Activated T-helper 17 cell treated with anti-CD3 and anti-CD28 coated beads, Interleukin-2, amount 50 U/mL, for 72 hours (primary cell): ENCODE measurements around the gene RGS9BP. TPM values are rescaled to one million over a fixed set of nuclear protein-coding genes. Genes with fewer than 3 reads are reported as not detected.
A peak's percentile ranks its signal among the peaks of the same experiment; 100 is the strongest.
"Not testable (repeated sequence)": the region's sequence is repeated elsewhere in the genome, so short reads cannot be mapped to it uniquely, and the experiment has no call there.

Experiments used
- ATAC-seq: fragments of 150-1000 bp; cut with Tn5 transposase; replicated peaks from 2 replicates; pipeline ENCODE4 v1.10.0; 2021; ENCODE audit warnings: mild to moderate bottlenecking, moderate library complexity
- H3K27ac Mint-ChIP-seq: one replicate; pipeline ENCODE4 v1.8.0; 2022; ENCODE audit warnings: mixed read lengths
- H3K27me3 Mint-ChIP-seq: one replicate; pipeline ENCODE4 v1.8.0; 2022; ENCODE audit warnings: mixed read lengths
- H3K36me3 Mint-ChIP-seq: one replicate; pipeline ENCODE4 v1.8.0; 2022; ENCODE audit warnings: low read depth, mild to moderate bottlenecking, mixed read lengths
- H3K4me1 Mint-ChIP-seq: one replicate; pipeline ENCODE4 v1.8.0; 2022; ENCODE audit warnings: mixed read lengths
- H3K4me3 Mint-ChIP-seq: one replicate; pipeline ENCODE4 v1.8.0; 2022; ENCODE audit warnings: mild to moderate bottlenecking, mixed read lengths
- H3K9me3 Mint-ChIP-seq: one replicate; pipeline ENCODE4 v1.8.0; 2022; ENCODE audit warnings: mixed read lengths
- total RNA-seq, 2 donors: library from RNA; stranded (reverse); gene quantifications; one replicate each; pipeline ENCODE4 v1.2.3, GENCODE V29; 2022

The RGS9BP gene
- total RNA-seq, 2 donors from 2014 or later: 0.48 to 0.93 TPM

DNA sequence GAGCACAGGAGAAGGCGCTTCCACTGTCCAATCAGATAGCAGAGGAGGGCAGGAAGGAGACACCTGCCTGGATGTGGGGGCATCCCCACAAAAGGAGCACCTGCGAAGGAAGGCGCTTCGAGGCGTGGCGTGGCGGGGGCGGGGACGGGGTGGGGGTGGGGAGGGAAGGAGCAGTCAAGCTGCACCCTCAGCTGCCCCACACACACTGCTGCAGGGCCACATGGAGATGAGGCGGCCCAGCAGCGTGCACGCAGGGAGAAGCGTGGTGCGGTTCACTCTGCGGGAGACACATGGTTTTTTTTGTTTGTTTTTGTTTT, 22.1 kb upstream of the RGS9BP start:
- Mint-ChIP-seq H3K27ac (no peak overlapping the region), H3K9me3 (no peaks in the 10 kb centered on the region), H3K4me1 (no peaks in the 10 kb centered on the region)

GRCh38 chr19:32656379-32656778, 19.3 kb upstream of the RGS9BP start:
- H3K4me1 Mint-ChIP-seq, H3K27ac Mint-ChIP-seq, H3K9me3 Mint-ChIP-seq, ATAC-seq, H3K4me3 Mint-ChIP-seq, H3K27me3 Mint-ChIP-seq: not testable (repeated sequence)
- H3K36me3 Mint-ChIP-seq: peaks cover 60% of the 10 kb centered on the region

More for the DNA sequence above, 22.1 kb upstream of the RGS9BP start:
- H3K4me3 Mint-ChIP-seq: no peak overlapping the region
- no peaks in the 10 kb centered on the region for H3K27me3 Mint-ChIP-seq
- ATAC-seq: no peak
- H3K36me3 Mint-ChIP-seq: peaks cover 71% of the 10 kb centered on the region

DNA sequence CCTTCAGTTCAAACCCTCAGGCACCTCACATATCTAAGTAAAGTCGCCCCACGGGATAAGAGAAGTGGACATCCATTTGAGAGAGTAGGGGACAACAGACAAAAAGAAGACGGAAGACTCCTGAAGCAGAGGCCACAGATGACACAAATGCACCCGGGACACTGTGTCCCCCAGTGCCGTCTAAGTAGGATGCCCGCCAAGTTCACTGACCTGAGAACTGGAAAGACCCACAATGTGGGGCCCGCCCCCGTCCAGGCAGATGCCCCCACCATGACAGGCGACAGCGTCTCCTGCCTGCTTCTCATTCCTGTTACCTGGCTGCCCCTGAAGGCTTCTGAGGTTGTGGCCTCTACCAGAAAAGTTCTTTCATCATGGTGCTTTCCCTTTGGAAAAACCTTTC, 17.6 kb upstream of the RGS9BP start:
- no peaks in the 10 kb centered on the region for H3K9me3 Mint-ChIP-seq
- ATAC-seq: no peak
- no peaks in the 10 kb centered on the region for H3K4me1 Mint-ChIP-seq
- H3K27ac Mint-ChIP-seq: no peak overlapping the region
- H3K27me3 Mint-ChIP-seq: no peaks in the 10 kb centered on the region
- H3K4me3 Mint-ChIP-seq: no peak overlapping the region
- peaks cover 55% of the 10 kb centered on the region for H3K36me3 Mint-ChIP-seq

- Mint-ChIP-seq H3K4me1 (no peaks in the 10 kb centered on the region), H3K36me3 (peaks cover 51% of the 10 kb centered on the region)
- no peak for ATAC-seq
These were observed 17.1 kb upstream of the RGS9BP start for GRCh38 chr19:32658527-32658926.

DNA sequence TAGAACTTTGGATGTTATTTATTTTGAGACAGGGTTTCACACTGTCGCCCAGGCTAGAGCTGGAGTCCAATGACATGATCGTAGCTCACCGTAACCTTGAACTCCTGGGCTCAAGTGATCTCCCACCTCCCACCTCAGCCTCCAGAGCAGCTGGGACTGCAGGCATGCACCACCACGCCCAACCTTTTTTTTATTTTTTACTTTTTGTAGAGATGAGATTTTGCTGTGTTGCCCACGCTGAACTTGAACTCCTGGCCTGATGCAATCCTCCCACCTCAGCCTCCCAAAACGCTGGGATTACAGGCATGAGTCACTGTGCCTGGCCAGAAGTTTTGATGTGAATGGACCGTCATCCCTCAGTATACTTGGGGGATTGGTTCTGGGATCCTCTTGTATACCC, 14.3 kb upstream of the RGS9BP start:
- no peak for ATAC-seq
- Mint-ChIP-seq H3K9me3 (no peaks in the 10 kb centered on the region), H3K4me3 (no peak overlapping the region), H3K27me3 (no peaks in the 10 kb centered on the region), H3K27ac (no peak overlapping the region), H3K4me1 (no peaks in the 10 kb centered on the region), H3K36me3 (peaks cover 43% of the 10 kb centered on the region)

More at GRCh38 chr19:32658527-32658926, 17.1 kb upstream of the RGS9BP start:
- H3K27ac Mint-ChIP-seq: no peak overlapping the region
- no peaks in the 10 kb centered on the region for H3K27me3 Mint-ChIP-seq
- no peak overlapping the region for H3K4me3 Mint-ChIP-seq
- H3K9me3 Mint-ChIP-seq: no peaks in the 10 kb centered on the region

DNA sequence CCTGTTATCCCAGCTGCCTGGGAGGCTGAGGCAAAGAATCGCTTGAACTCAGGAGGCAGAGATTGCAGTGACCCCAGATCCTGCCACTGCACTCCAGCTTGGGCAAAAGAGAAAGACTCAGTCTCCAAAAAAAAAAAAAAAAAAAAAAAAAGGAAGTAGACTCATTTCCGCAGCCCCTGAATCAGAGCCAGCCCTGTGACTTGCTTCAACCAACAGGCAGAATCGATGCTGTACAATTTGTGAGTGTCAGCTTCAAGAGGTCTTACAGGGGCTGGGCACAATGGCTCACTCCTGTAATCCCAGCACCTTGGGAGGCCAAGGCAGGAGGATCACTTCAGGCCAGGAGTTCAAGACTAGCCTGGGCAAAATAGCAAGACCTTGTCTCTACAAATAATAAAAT, 13.5 kb upstream of the RGS9BP start:
- Mint-ChIP-seq H3K9me3 (no peaks in the 10 kb centered on the region), H3K27ac (no peak overlapping the region), H3K36me3 (peaks cover 41% of the 10 kb centered on the region), H3K27me3 (no peaks in the 10 kb centered on the region), H3K4me1 (no peaks in the 10 kb centered on the region), H3K4me3 (no peak overlapping the region)
- no peak for ATAC-seq

DNA sequence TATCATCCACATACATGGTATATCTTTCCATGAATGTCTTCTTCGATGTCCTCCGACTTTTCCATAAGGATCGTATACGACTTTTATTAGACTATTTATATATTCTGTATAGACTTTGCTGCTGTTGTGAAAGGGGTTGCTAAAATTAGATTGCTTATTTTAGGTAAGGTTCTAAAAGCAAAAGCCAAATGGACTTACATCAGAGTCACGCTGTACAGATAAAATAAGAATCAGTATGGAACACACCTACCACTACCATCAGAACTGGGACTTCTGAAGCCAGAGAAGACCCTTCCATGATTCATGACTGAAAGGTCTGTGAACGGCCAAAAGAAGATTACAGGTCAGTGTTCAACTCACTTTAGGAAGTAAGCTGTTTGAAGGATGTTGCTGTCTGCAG, 9.6 kb upstream of the RGS9BP start:
- H3K4me3 Mint-ChIP-seq: no peak overlapping the region
- H3K27ac Mint-ChIP-seq: no peak overlapping the region
- H3K9me3 Mint-ChIP-seq: no peaks in the 10 kb centered on the region
- no peaks in the 10 kb centered on the region for H3K27me3 Mint-ChIP-seq
- peaks cover 15% of the 10 kb centered on the region for H3K4me1 Mint-ChIP-seq
- no peak for ATAC-seq
- peaks cover 47% of the 10 kb centered on the region for H3K36me3 Mint-ChIP-seq

DNA sequence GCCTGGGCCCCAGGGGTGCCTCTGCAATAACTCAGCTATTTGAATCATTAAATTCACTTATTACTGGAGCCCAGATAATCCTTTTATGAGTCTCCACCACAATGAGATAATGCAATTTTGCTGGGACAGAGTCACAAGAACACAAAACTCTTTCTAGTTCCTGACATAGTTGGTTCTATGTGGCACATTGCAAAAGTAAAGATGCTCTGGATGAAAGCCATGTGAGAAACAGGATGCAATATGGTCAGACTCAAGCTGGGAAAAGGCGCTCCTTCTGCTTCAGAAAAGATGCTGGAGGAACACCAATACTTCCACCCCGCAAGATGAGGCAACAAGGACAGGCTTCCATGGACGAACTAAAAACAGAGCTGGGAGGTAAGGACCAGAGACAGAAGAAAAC, 6.3 kb upstream of the RGS9BP start:
- no peaks in the 10 kb centered on the region for H3K27me3 Mint-ChIP-seq
- no peak overlapping the region for H3K4me3 Mint-ChIP-seq
- peak overlapping the region; percentile 41 for H3K27ac Mint-ChIP-seq
- H3K4me1 Mint-ChIP-seq: peaks cover 32% of the 10 kb centered on the region
- ATAC-seq: no peak
- H3K9me3 Mint-ChIP-seq: no peaks in the 10 kb centered on the region
- H3K36me3 Mint-ChIP-seq: peaks cover 36% of the 10 kb centered on the region

- peak overlapping the region; percentile 92 for H3K4me3 Mint-ChIP-seq
These were observed 3.6 kb upstream of the RGS9BP start for GRCh38 chr19:32671883-32672593.

GRCh38 chr19:32672841-32673240, 2.8 kb upstream of the RGS9BP start:
- H3K4me1 Mint-ChIP-seq: peaks cover 32% of the 10 kb centered on the region
- H3K27me3 Mint-ChIP-seq: peaks cover 5% of the 10 kb centered on the region
- ATAC-seq: no peak
- peak overlapping the region; percentile 92 for H3K4me3 Mint-ChIP-seq
- no peak overlapping the region for H3K27ac Mint-ChIP-seq
- no peaks in the 10 kb centered on the region for H3K9me3 Mint-ChIP-seq
- peaks cover 23% of the 10 kb centered on the region for H3K36me3 Mint-ChIP-seq

More at GRCh38 chr19:32671883-32672593, 3.6 kb upstream of the RGS9BP start:
- H3K27ac Mint-ChIP-seq: no peak overlapping the region
- H3K9me3 Mint-ChIP-seq: no peaks in the 10 kb centered on the region
- no peaks in the 10 kb centered on the region for H3K27me3 Mint-ChIP-seq
- H3K4me1 Mint-ChIP-seq: peaks cover 32% of the 10 kb centered on the region
- ATAC-seq: no peak
- H3K36me3 Mint-ChIP-seq: peaks cover 30% of the 10 kb centered on the region

GRCh38 chr19:32673573-32673972, 2.1 kb upstream of the RGS9BP start:
- Mint-ChIP-seq H3K9me3 (no peaks in the 10 kb centered on the region), H3K27me3 (peaks cover 5% of the 10 kb centered on the region), H3K27ac (peak overlapping the region; percentile 79), H3K4me1 (peaks cover 31% of the 10 kb centered on the region), H3K36me3 (peaks cover 18% of the 10 kb centered on the region), H3K4me3 (peak overlapping the region; percentile 92)
- ATAC-seq: no peak

DNA sequence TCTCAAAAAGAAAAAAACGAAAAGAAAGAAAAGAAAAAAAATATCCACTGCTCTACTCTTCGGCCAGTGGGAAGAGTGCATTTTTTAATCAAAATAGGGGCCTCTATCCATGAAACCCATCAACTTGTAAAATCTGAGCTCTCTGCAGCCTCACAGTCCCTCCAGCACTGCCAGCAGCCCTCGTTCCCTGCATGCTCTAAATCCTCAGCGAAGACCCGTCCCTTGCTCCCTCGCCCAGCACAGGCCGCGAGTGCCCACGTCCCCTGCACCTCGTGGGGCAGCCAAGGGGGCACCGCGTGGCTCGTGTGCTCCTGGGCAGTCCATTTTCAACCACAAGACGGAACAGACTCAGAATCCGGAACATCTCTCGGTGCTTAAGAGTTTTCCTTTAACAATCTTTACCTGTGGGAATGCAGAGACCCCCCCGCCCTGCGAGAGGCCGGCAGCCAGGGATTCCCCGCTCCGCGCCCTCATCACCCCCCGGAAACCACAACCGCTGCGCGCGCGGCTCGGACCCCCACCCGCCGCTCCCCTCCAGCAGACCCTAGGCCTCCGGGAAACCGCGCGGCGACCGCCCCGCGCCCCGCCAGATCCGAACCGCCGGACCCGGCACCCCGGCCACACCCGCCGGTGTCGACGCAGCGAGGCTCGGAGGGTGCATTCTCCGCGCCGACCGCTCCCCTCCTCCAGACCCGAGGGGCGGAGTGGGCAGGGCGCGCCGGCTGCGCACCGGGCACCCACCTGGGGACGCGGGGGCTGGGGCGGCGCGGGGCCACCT, 1.3 kb upstream of the RGS9BP start:
- peaks cover 5% of the 10 kb centered on the region for H3K27me3 Mint-ChIP-seq
- no peaks in the 10 kb centered on the region for H3K9me3 Mint-ChIP-seq
- H3K4me3 Mint-ChIP-seq: peak overlapping the region; percentile 92
- ATAC-seq: no peak
- peaks cover 26% of the 10 kb centered on the region for H3K4me1 Mint-ChIP-seq
- H3K36me3 Mint-ChIP-seq: peaks cover 16% of the 10 kb centered on the region
- H3K27ac Mint-ChIP-seq: peak overlapping the region; percentile 79

DNA sequence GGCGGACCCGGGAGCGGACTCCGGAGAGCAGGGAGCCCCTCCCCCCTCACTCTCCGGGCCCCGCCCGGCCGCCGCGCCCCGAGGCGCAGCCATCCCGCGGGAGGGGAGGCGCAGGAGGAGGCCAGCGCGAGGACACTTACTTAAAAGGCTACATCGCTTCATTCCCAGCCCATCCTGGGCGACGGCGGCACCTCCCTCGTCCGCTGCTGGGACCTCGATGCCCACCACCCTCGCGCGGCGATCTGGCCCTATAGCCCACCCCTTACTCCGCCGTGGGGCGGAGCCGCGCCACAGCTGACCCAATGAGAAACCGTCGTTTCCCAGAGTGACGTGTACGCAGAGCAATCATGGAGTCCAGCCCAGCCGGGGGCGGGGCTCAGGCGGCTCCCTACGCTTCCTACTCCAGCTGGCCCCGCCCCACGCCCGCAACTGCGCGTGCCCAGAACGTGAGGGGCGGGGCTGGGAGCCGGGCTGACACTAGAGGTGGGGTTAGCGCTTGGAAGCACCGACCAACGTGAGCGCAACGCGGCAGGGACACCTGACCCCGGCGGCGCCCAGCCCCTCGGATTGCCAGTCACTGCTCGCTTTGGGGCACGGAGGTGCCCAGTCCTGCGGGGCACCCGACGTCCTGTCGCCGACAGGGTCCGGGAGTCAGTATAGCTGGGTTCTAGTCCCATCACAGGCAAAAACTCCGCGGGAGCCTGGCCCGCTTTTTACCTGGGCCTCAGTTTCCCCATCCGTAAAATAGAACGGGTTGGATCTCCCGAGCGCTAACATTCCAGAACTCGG, 523 bp upstream of the RGS9BP start, which contains the start of gene ANKRD27:
Gene ANKRD27, minus strand, starts transcription at position 250 of the 789 bp plus-strand sequence. CDS start 16,165 bp downstream, outside the sequence.
- ATAC-seq: peak; percentile 96

DNA sequence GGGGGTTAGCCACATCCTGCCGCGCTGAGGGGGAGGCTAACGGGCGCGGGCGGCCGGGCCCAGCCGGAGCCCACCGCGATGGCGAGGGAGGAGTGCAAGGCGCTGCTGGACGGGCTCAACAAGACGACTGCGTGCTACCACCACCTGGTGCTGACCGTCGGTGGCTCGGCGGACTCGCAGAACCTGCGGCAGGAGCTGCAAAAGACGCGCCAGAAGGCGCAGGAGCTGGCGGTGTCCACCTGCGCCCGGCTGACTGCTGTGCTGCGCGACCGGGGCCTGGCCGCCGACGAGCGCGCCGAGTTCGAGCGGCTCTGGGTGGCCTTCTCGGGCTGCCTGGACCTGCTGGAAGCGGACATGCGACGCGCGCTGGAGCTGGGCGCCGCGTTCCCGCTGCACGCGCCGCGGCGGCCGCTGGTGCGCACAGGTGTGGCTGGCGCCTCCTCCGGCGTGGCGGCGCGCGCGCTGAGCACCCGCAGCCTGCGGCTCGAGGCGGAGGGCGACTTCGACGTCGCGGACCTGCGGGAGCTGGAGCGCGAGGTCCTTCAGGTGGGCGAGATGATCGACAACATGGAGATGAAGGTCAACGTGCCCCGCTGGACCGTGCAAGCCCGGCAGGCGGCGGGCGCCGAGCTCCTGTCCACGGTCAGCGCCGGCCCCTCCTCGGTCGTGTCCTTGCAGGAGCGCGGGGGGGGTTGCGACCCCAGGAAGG, 692 bp downstream of the RGS9BP start:
- H3K27ac Mint-ChIP-seq: no peak overlapping the region
- peaks cover 5% of the 10 kb centered on the region for H3K27me3 Mint-ChIP-seq
- H3K9me3 Mint-ChIP-seq: no peaks in the 10 kb centered on the region
- ATAC-seq: no peak
- H3K4me1 Mint-ChIP-seq: peaks cover 17% of the 10 kb centered on the region
- peak overlapping the region; percentile 80 for H3K4me3 Mint-ChIP-seq
- peaks cover 6% of the 10 kb centered on the region for H3K36me3 Mint-ChIP-seq

More for the DNA sequence above, 523 bp upstream of the RGS9BP start, which contains the start of gene ANKRD27:
- Mint-ChIP-seq H3K4me1 (peaks cover 18% of the 10 kb centered on the region), H3K27ac (peak within 1 kb of the TSS; percentile 79), H3K4me3 (peak within 1 kb of the TSS; percentile 92), H3K9me3 (no peaks in the 10 kb centered on the region), H3K27me3 (peaks cover 5% of the 10 kb centered on the region), H3K36me3 (peaks cover 8% of the 10 kb centered on the region)
